Activated naive CD8-positive, alpha-beta T cell treated with anti-CD3 and anti-CD28 coated beads for 36 hours (primary cell): Measurements from ENCODE around the gene KIRREL3. TPM values are rescaled to one million over a fixed set of nuclear protein-coding genes. Genes with fewer than 3 reads are reported as not detected.

ENCODE experiments used
- DNase-seq: peaks from one replicate; pipeline ENCODE4 v3.0.0; 2021
- H3K27ac Mint-ChIP-seq: one replicate; pipeline ENCODE4 v1.8.0; 2022; ENCODE audit warnings: mild to moderate bottlenecking, moderate library complexity, mixed read lengths
- H3K27me3 Mint-ChIP-seq: one replicate; pipeline ENCODE4 v1.8.0; 2022; ENCODE audit warnings: mild to moderate bottlenecking, mixed read lengths
- H3K36me3 Mint-ChIP-seq: one replicate; pipeline ENCODE4 v1.8.0; 2021; ENCODE audit warnings: mild to moderate bottlenecking, mixed read lengths
- H3K4me1 Mint-ChIP-seq: one replicate; pipeline ENCODE4 v1.8.0; 2021; ENCODE audit warnings: mixed read lengths
- H3K4me3 Mint-ChIP-seq: one replicate; pipeline ENCODE4 v1.8.0; 2022; ENCODE audit warnings: mild to moderate bottlenecking, moderate library complexity, mixed read lengths
- H3K9me3 Mint-ChIP-seq: one replicate; pipeline ENCODE4 v1.8.0; 2022; ENCODE audit warnings: mixed read lengths
- total RNA-seq, 2 experiments: library from RNA; stranded (reverse); gene quantifications; one replicate each; pipeline ENCODE4 v1.2.3, GENCODE V29; 2021

KIRREL3 gene
- total RNA-seq, 2 experiments from 2014 or later, result not detected

- Mint-ChIP-seq H3K4me3 (no peak overlapping the region), H3K36me3 (no peaks in the 10 kb centered on the region), H3K9me3 (no peaks in the 10 kb centered on the region), H3K27ac (no peak overlapping the region), H3K27me3 (no peaks in the 10 kb centered on the region), H3K4me1 (no peaks in the 10 kb centered on the region)
- no peak for DNase-seq
These were observed 49.1 kb downstream of the KIRREL3 start for GRCh38 chr11:126951465-126951864.

DNA sequence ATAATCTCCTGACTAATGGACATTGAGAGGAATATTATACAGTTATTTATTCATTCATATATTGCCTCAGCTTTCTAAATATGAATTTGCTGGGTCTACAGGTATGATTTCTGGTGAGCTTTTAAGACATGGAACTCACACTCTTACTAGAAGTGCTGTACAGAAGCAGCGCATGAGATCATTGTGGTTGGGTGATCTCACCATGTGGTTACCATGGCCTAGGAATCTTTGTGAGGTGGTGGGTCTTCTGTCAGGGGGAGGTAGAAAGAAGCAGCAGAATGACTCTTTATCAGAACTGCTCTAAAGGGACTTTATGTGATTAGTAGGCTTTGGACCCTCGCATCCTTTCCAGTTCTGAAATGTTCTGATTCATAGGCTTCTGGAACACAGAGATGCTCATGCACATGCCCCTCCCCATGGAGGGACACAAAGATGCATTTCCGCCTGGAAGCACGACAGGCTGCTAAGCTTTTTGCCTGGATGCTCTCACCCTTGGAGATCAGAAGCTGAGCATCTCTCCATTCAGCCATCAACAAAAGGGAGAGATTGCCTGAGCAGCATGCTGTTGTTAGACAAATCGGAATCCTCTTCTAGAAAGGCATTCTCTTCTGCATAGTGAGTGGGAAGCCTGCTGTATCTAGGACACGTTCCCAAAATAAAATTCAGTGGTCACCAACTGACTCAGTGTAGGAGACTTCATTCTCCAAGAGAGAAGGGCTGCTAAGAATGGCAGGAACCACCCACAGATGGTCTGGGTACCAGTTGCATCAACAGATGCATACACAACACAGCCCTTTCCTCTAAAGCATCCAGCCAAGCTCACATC is 51.3 kb downstream of the KIRREL3 start:
- H3K27ac Mint-ChIP-seq, result no peak overlapping the region
- no peaks in the 10 kb centered on the region for H3K4me1 Mint-ChIP-seq
- no peak for DNase-seq
- H3K27me3 Mint-ChIP-seq, result no peaks in the 10 kb centered on the region
- H3K9me3 Mint-ChIP-seq, result no peaks in the 10 kb centered on the region
- no peak overlapping the region for H3K4me3 Mint-ChIP-seq
- H3K36me3 Mint-ChIP-seq, result no peaks in the 10 kb centered on the region

DNA sequence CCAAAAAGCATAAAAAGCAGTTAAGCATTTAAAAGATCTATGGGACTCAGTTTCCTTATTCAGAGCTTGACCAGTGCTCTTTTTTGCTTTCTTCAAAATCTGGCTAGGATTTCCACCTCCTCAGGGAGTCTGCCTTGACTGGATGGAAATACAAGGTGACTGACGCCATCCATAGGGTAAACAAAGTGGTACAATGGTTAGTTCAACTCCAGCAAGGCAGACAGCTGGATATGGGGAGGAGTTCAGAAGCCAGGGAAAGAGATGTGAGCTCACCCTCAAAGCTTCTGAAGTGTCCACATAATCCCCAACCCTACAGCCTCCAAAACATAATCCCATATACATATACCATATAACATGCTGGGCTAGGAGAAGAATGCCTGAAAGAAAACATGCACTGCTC is 52.0 kb downstream of the KIRREL3 start:
- H3K27me3 Mint-ChIP-seq, result no peaks in the 10 kb centered on the region
- DNase-seq, result no peak
- H3K9me3 Mint-ChIP-seq, result no peaks in the 10 kb centered on the region
- no peaks in the 10 kb centered on the region for H3K4me1 Mint-ChIP-seq
- H3K36me3 Mint-ChIP-seq, result no peaks in the 10 kb centered on the region
- H3K4me3 Mint-ChIP-seq, result no peak overlapping the region
- no peak overlapping the region for H3K27ac Mint-ChIP-seq

DNA sequence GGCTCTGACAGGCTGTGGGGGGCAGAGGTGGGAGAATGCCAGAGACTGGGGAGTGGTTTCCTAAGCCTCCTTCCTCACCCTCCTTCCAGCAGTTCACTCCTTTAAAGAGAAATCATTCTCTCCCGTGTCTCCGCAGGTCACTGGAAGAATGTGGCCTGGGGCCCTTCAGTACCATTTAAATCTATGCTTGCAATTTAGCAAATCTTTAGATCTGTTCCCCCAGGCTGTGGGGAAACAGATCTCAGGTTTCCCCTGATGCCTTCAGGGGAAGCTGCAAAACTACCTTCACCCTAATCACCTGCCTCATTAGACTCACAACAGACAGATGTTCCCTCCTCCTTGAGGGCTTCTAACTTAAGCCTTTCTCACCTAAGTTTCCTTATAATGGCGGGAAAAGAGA is 55.3 kb downstream of the KIRREL3 start:
- H3K36me3 Mint-ChIP-seq, result no peaks in the 10 kb centered on the region
- no peak overlapping the region for H3K27ac Mint-ChIP-seq
- no peaks in the 10 kb centered on the region for H3K4me1 Mint-ChIP-seq
- no peaks in the 10 kb centered on the region for H3K27me3 Mint-ChIP-seq
- no peak overlapping the region for H3K4me3 Mint-ChIP-seq
- DNase-seq, result no peak
- H3K9me3 Mint-ChIP-seq, result no peaks in the 10 kb centered on the region

DNA sequence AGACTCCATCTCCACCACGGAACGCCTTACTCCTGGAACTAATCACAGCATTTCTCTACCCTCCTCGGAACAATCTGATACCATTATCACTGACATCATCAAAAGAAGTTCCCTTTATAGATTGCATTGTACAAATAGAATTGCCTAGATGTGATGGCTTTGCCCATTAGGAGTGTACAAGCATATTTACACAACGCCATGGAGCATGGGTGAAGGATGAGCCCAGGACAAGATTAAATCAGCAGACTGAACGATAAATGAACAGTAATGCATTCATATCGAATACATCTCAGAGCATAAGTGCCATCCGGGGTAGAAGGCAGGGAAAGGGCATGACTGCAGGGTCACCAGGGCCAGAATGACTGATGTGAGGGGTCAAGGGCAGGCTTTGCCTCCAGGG is 57.3 kb downstream of the KIRREL3 start:
- no peaks in the 10 kb centered on the region for H3K36me3 Mint-ChIP-seq
- H3K4me3 Mint-ChIP-seq, result no peak overlapping the region
- H3K27me3 Mint-ChIP-seq, result no peaks in the 10 kb centered on the region
- no peaks in the 10 kb centered on the region for H3K9me3 Mint-ChIP-seq
- H3K27ac Mint-ChIP-seq, result no peak overlapping the region
- H3K4me1 Mint-ChIP-seq, result no peaks in the 10 kb centered on the region
- no peak for DNase-seq

- no peak overlapping the region for H3K27ac Mint-ChIP-seq
- H3K27me3 Mint-ChIP-seq, result no peaks in the 10 kb centered on the region
- no peak for DNase-seq
These were observed 58.4 kb downstream of the KIRREL3 start for GRCh38 chr11:126942146-126942545.

GRCh38 chr11:126939552-126939951 is 61.0 kb downstream of the KIRREL3 start:
- Mint-ChIP-seq H3K9me3 (no peaks in the 10 kb centered on the region), H3K27me3 (no peaks in the 10 kb centered on the region), H3K4me1 (no peaks in the 10 kb centered on the region), H3K36me3 (no peaks in the 10 kb centered on the region), H3K4me3 (no peak overlapping the region), H3K27ac (no peak overlapping the region)
- no peak for DNase-seq

More at GRCh38 chr11:126942146-126942545, 58.4 kb downstream of the KIRREL3 start:
- Mint-ChIP-seq H3K4me3 (no peak overlapping the region), H3K4me1 (no peaks in the 10 kb centered on the region), H3K9me3 (no peaks in the 10 kb centered on the region), H3K36me3 (no peaks in the 10 kb centered on the region)

GRCh38 chr11:126938718-126939117 is 61.9 kb downstream of the KIRREL3 start:
- H3K27ac Mint-ChIP-seq, result no peak overlapping the region
- peaks cover 3% of the 10 kb centered on the region for H3K27me3 Mint-ChIP-seq
- no peaks in the 10 kb centered on the region for H3K4me1 Mint-ChIP-seq
- H3K9me3 Mint-ChIP-seq, result peaks cover 1% of the 10 kb centered on the region
- no peak overlapping the region for H3K4me3 Mint-ChIP-seq
- H3K36me3 Mint-ChIP-seq, result no peaks in the 10 kb centered on the region
- no peak for DNase-seq

DNA sequence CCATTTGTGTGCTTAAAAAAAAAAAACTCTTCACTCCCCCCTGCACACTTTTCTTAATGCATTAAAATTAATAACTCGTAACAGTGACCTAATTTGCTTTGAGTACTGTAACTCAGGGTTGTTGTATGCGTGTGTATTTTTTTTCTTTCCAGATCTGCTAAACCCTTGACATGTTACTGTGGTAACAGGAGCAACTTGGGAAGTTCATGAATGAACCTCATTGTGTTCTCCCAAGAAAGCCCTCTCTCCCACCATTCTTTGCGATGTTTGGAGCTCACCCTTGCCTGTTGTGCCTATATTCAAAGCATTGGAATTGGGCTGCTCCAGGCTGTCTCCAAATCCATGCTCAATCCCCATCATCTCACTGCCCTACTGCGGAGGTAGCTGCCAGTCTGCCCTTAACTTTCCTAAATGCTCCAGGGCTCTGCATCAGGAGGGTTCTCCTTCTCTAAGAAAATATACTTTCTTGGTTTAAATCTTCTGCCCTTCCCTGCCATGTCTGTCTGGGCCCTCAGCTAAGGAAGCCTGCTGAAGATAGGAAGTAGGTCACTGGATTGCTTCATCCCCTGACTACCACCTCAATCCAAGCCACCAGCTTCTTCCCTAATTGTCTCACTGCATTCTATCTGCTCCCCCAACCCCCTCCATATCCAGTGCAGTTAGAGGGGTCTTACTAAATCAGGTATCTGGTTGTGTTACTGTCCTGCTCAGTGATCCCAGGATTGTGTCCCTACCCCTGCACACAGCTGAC is 70.3 kb downstream of the KIRREL3 start:
- no peak for DNase-seq
- no peak overlapping the region for H3K27ac Mint-ChIP-seq
- H3K27me3 Mint-ChIP-seq, result peaks cover 25% of the 10 kb centered on the region
- H3K9me3 Mint-ChIP-seq, result peaks cover 1% of the 10 kb centered on the region
- no peak overlapping the region for H3K4me3 Mint-ChIP-seq
- no peaks in the 10 kb centered on the region for H3K36me3 Mint-ChIP-seq
- H3K4me1 Mint-ChIP-seq, result no peaks in the 10 kb centered on the region

- Mint-ChIP-seq H3K27ac (no peak overlapping the region), H3K9me3 (peaks cover 1% of the 10 kb centered on the region), H3K27me3 (peaks cover 25% of the 10 kb centered on the region), H3K4me1 (no peaks in the 10 kb centered on the region), H3K36me3 (no peaks in the 10 kb centered on the region), H3K4me3 (no peak overlapping the region)
- DNase-seq, result no peak
These were observed 71.2 kb downstream of the KIRREL3 start for GRCh38 chr11:126929179-126930061.

DNA sequence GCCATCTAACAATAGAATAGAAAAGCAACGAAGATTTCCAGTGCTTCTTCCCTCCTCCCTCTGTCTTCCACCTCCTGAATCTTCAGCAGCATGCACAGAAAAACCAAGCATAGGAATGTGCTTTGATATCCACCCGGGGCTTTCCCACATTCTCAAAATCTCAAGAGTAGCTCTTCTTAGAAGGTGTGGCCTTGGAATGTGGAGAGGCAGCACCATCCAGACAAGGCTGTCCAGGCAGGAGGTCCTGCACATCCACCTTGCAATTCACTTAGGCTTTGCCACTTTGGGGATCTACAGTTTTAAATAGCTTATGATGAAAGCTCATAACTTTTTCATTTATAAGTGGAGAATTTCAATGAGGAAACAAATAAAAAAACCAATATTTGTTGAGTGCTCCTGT is 72.9 kb downstream of the KIRREL3 start:
- Mint-ChIP-seq H3K27me3 (peaks cover 18% of the 10 kb centered on the region), H3K4me1 (no peaks in the 10 kb centered on the region), H3K27ac (no peak overlapping the region), H3K9me3 (no peaks in the 10 kb centered on the region), H3K36me3 (no peaks in the 10 kb centered on the region), H3K4me3 (no peak overlapping the region)
- no peak for DNase-seq

DNA sequence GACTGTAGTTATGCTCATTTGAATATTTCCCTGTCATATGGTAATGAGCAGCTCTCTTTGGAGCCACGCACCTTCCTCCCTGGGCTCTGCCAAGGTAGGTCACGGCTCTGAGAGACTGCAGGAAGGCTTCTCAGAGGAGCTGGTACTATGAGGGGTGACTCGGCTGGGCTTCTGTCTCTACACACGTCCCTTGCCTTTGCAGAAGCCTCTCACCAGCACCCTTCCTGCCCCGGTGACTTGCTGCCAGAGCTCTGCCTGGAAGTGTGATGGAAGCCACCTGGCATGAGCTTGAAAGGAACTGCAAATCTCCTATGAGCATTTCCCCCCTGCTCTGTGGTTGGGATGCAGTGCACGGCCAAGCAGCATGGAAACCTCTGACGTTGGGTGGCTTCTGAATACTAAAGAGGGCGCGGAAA is 74.2 kb downstream of the KIRREL3 start:
- Mint-ChIP-seq H3K4me3 (no peak overlapping the region), H3K27ac (no peak overlapping the region), H3K36me3 (no peaks in the 10 kb centered on the region), H3K4me1 (no peaks in the 10 kb centered on the region), H3K9me3 (no peaks in the 10 kb centered on the region), H3K27me3 (peaks cover 11% of the 10 kb centered on the region)
- no peak for DNase-seq

GRCh38 chr11:126925321-126926093 is 75.1 kb downstream of the KIRREL3 start:
- Mint-ChIP-seq H3K9me3 (no peaks in the 10 kb centered on the region), H3K4me3 (no peak overlapping the region), H3K4me1 (no peaks in the 10 kb centered on the region), H3K36me3 (no peaks in the 10 kb centered on the region), H3K27me3 (peaks cover 9% of the 10 kb centered on the region), H3K27ac (no peak overlapping the region)
- no peak for DNase-seq

DNA sequence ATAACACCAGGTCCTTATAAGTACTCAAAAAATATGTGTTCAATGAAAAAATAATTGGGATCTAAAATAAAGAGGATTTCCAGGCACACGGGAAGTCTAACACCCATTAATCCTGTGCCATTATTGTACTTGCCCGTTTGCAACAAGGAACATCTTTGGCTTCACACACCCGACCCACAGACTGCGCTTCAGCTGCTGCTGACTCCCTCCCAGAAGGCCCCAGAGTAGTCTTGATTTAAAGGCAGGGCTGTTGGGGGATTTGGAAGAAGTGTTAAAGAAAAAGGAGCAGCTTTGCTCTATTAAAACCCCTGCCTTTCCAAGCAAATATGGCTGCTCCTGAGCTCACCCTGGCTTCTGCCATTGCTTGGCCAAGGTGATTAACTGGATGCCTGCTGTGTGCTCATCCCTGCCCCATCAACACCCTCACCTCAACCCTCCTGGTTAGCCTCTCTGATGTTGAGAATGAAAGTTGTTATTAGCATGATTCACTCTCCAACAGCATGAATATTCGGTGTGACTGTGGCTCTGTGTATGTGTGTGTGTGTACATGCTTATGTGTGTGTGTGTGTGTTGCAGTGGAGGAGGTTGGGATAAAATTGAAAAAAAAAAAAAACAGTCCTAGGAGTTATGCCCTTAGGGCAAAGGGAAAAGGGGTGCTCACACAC is 76.1 kb downstream of the KIRREL3 start:
- Mint-ChIP-seq H3K9me3 (no peaks in the 10 kb centered on the region), H3K27me3 (peaks cover 7% of the 10 kb centered on the region), H3K36me3 (no peaks in the 10 kb centered on the region), H3K4me1 (no peaks in the 10 kb centered on the region), H3K4me3 (no peak overlapping the region), H3K27ac (no peak overlapping the region)
- no peak for DNase-seq
